HG03354 (cell line): ENCODE measurements around the gene GALNT12.

Experiments used
- ATAC-seq: cut with Tn5 transposase; IDR thresholded peaks from one replicate; pipeline ENCODE4 v1.9.1; 2021; ENCODE audit warnings: mild to moderate bottlenecking; ENCODE audit not compliant: unreplicated experiment, poor library complexity, severe bottlenecking

Gene GALNT12

GRCh38 chr9:98851730-98852459 is 44.4 kb downstream of the GALNT12 start:
- ATAC-seq: no peak

DNA sequence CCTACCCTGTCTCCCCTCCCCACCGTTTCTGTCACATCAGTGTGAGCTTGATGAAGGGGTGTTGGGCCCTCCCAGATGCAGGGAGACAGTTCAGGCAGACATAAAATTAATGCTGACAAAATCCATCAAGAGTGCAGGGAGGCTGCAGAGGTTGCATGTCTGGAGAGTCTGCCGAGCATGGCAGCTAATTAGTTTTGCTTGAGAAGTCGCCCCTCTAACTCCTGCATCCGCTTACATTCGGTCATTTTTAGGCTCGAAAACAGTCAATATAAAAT is 44.9 kb downstream of the GALNT12 start:
- no peak for ATAC-seq

GRCh38 chr9:98852961-98853360 is 45.5 kb downstream of the GALNT12 start:
- ATAC-seq: no peak

DNA sequence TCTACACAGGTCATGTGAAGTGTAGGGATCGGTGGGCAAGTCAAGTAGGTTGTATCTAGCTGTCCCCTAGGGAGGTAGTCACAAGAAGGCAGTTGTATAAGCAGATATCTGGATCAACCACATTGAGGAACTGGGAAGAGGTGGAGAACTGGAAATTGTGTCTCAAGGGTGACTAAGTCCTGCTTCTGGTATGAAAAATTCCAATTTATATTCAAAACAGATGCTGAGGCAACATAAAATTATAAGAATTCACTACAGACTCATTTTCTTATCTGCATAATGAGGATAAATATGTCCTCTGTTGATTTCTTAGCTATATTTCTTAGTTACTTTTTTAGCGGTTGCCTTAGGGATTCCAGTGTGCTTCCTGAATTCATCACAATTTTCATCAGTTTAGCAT is 46.8 kb downstream of the GALNT12 start:
- no peak for ATAC-seq

DNA sequence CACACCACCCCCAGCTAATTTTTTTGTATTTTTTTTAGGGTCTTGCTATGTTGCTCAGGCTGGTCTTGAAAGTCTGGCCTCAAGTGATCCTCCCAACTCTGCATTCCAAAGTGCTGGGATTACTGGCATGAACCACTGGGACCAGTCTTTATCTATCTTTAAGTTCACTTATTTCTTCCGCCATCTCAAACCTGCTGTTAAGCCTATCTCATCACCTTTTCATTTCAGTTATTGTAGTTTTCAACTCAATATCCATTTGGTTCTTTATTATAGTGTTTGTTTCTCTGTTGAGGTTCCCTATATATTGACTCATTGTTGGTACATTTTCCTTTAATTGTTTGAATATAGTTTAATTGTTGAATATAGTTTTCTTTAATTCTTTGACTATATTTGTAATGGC is 48.1 kb downstream of the GALNT12 start:
- no peak for ATAC-seq

GRCh38 chr9:98856982-98857381 is 49.5 kb downstream of the GALNT12 start:
- no peak for ATAC-seq

DNA sequence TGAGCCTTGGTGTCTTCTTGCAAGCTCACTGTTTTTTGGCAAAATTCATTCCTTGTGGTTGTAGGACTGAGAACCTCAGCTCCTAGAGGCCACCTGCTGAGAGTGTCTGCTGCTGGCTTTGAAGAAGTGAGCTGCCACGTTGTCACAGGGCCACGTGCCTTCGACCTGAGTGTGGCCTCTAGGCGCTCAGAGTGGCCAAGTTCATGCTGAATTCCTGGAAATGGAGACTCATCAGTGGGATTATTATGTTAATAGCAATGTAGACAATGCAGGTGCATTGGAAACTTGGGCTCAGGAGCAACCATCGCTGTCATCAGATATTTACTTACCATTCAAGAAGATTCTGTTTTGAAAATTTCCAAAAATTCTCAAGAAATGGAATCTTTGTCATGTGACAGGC is 52.5 kb downstream of the GALNT12 start:
- ATAC-seq: no peak

GRCh38 chr9:98860871-98861293 is 53.4 kb downstream of the GALNT12 start:
- no peak for ATAC-seq

DNA sequence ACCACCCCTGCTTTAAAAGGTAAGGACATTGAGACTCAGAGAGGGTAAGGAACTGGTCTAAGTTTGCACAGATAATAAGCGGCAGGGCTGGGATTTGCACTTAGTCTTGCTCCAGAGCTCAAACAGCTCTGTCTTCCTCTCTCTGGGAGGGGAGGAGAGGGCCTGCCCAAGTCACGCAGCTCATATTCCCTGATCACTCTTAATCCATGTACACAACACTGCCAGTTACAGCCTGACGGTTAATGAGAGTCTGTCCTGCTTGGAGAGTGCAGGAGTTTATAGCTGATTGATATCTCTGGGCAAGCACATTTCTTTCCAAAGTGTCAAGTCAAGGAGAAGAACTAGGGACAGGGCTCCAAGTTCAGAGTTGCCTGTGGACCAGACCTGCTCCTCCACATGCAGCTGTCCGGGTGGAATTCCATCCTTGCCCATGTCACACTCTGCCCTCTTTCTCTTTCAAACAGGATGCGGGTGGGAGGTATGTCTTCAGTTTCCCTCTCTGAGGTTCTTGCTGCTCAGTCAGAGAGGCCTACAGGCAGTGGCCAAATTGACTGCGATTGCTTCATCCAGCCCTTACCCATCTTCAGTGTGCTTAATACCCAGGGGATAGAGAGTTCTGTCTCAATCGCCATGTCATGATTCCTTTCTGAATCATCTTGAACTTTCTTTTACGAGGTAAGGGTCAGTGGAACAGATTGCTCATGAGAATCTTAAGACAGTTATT is 54.5 kb downstream of the GALNT12 start:
- no peak for ATAC-seq

DNA sequence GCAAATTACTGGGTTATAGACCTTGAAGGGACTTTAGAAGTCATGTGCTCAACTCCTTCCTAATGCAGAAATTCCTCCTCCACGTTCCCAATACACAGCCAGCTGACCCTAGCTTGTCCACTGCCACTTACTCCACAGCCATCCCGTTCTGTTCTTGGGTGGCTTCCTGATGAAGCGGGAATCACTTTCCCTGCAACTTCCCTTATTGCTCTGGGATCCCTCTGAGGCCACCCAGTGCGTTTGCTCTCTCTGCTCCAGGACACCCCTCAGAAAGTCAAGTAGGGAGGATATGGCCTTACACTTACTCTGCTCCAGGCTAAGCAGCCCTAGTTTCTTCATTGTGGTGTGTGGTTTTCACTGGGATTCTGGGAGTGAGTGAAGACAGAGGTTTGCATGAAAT is 55.5 kb downstream of the GALNT12 start:
- no peak for ATAC-seq

- ATAC-seq: no peak
Measured at GRCh38 chr9:98864281-98865174, 57.1 kb downstream of the GALNT12 start.

DNA sequence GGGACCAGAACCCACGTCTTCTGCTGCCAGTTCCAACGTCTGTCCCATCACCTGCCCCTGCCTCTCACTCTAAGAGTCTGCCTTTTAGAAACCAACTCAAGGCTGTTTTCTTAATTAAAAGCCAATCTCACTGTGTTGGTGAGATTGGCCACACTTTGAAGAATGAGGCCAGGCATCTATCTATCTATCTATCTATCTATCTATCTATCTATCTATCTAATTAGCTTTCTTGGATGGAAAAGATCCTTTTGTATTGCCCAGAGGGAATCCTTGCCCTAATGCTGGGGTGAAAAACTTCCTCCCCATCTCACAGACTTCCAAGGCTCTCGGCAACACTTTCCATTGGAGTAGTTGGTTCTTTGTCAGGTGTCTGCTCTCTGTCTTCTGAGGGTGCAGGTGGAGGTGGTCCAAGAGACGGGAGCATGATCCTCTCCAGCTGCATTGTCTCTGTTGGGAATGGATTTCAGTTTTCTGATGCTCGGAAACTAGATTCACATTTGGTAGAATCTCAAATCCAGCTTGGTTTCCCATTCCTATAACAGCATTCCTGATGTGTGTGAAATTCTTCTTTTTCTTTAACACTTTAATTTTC is 57.9 kb downstream of the GALNT12 start:
- no peak for ATAC-seq

DNA sequence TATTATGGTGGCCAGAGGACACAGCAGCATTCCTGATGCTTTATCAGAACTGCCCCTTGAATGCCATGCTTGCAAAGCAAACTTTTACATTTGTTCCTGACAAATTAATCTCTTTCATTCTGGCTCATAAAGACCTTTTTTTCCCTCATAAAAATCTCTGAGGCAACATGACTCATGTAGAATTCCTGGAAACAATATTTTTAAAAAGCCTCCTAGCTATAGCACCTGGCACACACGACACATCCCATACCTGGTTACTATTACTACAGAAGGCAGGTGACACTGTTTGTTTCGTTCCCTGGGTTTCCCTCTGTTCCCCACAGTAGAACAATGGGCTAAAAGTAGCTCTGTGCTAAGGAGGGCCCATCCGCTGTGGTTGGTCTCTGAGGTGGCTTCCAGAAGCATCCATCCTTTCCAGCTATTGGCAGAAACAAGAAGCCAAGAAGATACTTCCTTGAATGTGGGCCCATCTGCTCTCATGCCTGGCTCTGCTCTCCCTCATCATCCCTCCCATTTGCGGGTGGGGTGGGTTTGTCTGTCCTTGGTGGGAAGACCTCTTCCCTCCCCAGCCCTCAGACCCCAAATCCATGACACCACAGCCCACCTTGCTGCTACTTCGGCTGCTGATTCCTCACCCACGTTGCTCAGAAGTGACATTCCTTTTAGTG is 59.1 kb downstream of the GALNT12 start:
- ATAC-seq: no peak

GRCh38 chr9:98867103-98867428 is 59.6 kb downstream of the GALNT12 start:
- no peak for ATAC-seq

DNA sequence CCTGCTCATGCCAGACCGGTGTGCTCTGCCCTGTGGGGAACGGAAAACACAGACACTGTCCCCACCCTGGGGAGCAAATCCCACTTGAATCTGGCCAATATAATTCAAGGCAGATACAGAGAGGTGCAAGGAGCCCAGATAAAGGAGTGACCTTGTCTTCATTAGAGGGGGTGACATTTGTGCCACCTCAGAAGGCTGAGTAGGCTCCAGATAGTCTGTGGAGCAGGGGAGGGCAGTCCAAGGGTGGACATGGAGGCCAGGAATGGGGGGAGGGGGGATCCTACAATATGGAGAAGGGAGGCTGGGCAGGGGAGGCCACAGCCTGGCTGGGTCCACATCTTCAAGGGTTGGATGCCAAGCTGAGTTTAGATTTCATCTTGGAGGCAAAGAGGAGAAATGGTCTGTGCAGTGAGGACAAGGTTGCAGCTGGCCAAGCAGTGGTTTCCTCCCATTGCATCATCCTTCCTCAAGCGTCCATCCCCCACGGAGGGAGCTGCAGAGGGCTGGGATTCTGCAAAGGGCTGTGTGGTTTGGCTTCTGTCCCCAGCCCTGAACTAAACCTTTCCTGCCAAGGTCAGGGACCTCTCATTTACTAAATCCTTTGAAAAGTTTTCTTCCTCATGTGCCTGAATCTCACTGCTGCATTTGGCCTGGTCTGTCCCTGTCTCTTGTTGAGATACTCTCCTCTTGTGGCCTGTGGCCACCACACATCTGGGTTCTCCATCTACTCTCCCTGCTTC is 60.1 kb downstream of the GALNT12 start:
- no peak for ATAC-seq

GRCh38 chr9:98869078-98869745 is 61.7 kb downstream of the GALNT12 start:
- no peak for ATAC-seq

GRCh38 chr9:98869866-98870265 is 62.4 kb downstream of the GALNT12 start:
- no peak for ATAC-seq

DNA sequence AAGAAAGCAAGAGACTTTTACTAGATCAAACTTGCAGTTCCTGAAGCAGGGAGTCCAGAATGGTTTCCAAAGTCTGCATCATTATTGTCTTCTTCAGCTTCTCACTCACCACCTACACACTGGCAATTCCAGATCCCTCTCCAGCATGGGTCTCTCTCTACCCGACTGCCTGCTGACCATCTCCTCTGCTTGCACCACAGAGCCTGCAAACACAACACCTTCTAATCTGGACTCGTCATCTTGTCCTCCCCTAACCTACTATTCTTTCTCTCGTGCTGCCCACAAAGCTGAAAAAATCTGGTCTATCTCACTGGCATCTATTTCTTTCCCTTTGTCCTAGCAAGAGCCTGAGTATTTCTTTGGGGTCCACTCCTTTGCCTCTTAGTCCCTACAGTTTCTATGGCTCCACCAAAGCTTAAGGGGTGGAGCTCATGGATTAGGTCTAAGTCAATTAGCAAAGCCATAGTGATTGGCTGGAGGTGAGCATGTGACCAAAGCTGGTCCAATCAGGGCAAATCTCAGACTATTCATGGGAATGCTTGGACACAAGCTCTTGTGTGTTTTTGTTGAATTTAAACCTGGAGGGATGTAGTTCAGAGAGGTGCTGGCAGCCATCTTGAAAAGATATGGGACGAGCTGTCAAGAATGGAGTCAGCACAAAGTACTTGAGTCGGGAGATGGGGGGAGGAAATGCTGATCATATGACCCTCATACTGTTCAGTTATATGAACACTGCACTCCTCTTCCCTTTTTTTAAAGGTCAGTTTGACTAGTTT is 63.5 kb downstream of the GALNT12 start:
- ATAC-seq: no peak
